Activated CD4-positive, CD25-positive, alpha-beta regulatory T cell treated with anti-CD3 and anti-CD28 coated beads, Interleukin-2, amount 50 U/mL, for 24 hours (primary cell): ENCODE results near the gene MRC2.

Experiments
- ATAC-seq, 2 donors: fragments of 150-1000 bp; cut with Tn5 transposase; one replicate each; pipeline ENCODE4 v1.10.0; 2021; ENCODE audit warnings: mild to moderate bottlenecking in 1 of 2, moderate library complexity in 1 of 2

Gene MRC2

GRCh38 chr17:62661337-62661736 lies 33.9 kb downstream of the MRC2 start:
- no peak for ATAC-seq

DNA sequence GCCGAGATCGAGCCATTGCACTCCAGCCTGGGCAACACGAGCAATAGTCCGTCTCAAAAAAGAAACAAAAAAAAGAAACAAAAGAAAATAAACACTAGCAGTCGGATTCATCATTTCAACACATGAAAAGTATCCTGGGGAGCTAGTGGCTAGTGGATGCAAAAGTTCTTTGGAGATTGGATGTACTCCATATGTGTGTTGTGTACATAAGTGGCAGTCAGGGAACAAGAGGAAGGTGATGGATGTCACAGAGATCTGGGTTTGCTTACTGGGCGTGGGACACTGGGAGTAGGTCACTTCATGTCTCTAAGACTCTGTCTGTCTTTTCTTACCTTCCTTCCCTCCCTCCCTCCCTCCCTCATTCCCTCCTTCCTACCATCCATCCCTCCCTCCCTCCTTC lies 35.4 kb downstream of the MRC2 start:
- ATAC-seq, result no peak

- ATAC-seq, result no peak
Measured at GRCh38 chr17:62663304-62663703, 35.8 kb downstream of the MRC2 start.

DNA sequence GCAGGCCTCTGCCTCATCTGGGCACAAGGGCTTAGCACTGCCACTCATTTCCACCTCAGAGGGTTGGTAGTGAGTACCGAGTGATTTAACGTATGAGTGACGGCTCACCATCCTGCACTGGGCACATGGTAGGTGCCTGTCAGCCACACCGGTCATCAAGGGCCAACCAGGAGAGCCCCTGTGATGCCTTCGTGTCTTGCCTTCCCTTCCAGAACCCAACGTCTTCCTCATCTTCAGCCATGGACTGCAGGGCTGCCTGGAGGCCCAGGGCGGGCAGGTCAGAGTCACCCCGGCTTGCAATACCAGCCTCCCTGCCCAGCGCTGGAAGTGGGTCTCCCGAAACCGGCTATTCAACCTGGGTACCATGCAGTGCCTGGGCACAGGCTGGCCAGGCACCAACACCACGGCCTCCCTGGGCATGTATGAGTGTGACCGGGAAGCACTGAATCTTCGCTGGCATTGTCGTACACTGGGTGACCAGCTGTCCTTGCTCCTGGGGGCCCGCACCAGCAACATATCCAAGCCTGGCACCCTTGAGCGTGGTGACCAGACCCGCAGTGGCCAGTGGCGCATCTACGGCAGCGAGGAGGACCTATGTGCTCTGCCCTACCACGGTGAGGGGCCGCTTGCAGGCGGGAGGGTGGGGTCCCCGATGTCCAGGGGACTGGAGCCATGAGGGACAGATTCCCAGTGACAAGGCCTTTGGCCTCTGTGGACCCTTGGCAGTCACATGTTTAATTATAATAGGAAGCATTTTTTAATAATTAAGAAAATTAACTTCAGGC lies 37.1 kb downstream of the MRC2 start:
- ATAC-seq, result no peak

DNA sequence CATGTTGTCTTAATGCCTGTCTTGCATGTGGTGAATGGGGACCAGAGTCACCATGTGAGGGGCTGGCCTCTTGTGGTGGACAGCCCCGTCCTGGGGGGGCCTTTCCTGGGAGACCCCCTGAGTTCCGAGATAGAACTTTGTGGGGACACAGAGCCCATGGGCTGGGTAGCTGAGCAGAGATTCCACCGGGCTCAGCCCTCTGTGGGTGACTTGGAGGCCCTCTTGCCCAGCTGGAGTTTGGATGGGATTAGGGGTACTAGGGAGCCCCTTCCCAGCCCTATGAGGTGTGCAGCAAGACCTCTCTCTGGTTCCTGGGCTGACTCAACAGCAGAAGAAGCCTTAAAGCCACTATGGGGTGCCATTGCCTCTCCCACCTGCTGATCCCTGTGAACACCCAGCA lies 38.1 kb downstream of the MRC2 start:
- no peak for ATAC-seq

DNA sequence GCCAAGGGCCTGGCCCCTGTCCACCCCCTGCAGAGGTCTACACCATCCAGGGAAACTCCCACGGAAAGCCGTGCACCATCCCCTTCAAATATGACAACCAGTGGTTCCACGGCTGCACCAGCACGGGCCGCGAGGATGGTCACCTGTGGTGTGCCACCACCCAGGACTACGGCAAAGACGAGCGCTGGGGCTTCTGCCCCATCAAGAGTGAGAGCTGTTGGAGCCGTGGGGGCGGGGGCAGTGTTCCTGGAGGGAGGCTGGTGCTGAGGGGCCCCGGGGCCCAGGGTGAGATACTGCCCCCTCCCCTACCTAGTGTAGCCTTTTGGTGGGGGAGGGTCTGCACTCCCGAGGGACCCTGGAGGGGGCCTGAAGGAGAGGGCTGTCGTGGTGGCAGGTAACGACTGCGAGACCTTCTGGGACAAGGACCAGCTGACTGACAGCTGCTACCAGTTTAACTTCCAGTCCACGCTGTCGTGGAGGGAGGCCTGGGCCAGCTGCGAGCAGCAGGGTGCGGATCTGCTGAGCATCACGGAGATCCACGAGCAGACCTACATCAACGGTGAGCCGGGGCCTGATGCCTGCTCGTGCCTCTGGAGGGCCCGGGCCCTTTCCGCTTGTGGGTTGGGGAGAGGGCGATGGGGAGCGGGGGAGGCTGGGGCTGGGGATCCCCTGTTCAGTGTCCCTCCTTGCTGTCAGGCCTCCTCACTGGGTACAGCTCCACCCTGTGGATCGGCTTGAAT lies 38.8 kb downstream of the MRC2 start:
- no peak for ATAC-seq

DNA sequence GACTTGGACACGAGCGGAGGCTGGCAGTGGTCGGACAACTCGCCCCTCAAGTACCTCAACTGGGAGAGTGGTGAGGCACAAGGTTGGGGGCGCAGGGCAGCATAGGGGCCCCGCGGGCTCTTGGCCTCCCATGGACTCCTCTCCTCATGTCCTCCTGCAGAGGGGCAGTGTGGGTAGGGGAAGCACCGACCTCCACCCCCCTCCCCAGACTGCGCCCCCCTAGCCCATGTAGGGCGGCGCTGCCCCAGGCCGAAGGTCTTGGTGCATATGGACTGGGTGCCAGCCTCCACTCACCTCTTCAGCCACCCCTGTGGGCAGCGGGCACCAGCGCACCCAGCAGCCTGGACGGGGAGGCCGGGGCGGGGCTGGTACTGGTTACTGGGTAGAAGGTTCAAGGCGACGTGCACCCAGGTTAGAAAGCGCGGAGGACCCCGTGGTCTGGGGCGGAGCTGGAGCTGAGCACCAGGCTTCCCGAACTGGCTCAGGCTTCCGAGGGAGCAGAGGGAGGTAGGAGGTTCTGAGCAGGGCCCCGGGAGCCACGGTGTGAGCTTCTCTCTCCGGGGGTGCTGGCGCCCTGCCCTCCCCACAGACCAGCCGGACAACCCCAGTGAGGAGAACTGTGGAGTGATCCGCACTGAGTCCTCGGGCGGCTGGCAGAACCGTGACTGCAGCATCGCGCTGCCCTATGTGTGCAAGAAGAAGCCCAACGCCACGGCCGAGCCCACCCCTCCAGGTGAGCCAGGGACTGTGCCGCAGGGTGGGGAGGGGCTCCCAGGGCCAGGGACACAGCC lies 39.5 kb downstream of the MRC2 start:
- no peak for ATAC-seq

DNA sequence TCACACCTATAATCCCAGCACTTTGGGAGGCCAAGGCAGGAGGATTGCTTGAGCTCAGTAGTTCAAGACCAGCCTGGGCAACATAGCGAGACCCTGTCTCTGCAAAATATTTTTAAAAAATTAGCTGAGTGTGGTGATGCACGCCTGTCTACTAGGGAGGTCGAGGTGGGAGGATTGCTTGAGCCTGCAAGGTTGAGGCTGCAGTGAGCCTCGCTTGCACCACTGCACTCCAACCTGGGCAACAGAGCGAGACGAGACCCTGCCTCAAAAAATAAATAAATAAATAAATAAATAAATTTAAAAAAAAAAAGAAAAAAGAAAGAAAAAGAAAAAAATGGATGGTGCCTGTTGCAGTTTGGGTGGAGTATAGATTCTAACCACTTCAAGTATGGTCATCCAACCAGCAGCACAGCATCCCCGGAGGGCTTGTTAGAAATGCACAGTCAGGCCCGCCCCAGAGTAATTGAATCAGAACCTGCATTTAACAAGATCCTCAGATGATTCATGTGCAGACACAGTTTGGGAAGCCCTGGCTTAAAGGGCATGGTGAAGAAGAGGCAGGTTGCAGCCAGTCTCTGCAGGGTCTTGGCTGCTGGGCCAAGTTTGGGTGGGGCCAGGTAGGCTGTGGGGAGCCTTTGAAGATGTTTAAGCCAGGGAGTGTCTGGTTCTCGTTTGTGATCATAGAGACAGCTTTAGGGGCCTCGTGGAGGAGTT lies 40.8 kb downstream of the MRC2 start:
- no peak for ATAC-seq

DNA sequence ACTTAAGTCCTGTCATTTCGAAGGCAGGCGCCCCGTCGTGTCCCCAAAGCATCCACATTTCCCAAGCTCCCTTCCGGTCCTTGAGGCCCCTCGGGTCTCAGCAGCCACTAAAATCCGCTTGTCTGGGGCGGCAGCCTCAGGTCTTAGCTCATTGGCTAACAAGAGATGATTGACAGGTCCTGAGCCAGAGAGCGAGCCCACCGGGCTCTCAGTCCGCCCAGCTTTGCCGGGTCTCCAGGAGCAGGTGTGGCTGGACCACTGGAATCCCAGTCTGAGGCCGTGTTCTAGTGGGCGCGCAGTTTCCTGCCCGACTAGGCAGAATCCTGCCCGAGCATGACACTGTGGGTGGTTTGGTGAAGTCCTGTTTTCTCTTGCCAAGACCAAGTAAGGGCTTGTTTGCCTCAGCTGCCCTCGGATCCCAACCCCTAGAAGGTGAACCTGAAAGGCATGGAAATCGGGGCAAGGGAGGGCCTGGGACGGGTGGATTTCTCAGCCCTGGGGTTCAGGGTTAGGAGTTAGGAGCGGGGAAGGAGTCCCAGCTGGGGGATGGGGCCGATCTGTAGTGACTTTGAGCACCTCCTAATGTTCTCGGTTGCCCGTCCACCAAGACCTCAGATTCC lies 42.8 kb downstream of the MRC2 start:
- ATAC-seq, result no peak

DNA sequence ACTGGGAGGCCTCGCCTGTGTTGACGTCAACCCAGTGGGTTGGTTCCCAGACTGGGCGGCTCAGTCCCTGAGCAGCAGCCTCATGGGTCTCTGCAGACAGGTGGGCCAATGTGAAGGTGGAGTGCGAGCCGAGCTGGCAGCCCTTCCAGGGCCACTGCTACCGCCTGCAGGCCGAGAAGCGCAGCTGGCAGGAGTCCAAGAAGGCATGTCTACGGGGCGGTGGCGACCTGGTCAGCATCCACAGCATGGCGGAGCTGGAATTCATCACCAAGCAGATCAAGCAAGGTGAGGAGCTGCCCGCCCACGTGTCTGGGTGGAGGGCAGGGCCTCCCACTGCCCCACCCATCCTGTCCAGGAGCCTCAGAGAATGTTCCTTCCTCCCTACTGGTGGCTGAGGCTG lies 44.1 kb downstream of the MRC2 start:
- no peak for ATAC-seq

DNA sequence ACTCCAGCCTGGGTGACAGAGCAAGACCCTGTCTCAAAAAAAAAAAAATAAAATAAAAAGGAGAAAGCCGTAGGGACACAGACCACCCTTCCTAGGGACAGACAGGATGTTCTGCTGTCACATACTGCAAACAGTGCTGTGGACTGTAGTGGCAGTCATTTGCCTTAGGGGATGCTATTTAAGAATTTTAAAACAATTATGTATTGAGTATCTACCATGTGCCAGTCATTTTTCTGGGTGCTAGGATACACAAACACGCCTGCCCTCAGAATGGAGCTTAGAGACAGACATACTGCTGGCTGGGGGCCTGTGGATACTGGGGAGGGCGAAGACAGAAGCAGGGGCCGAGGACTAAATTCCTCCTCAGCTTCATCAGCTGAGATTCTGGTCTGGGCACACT lies 45.5 kb downstream of the MRC2 start:
- ATAC-seq, result no peak

DNA sequence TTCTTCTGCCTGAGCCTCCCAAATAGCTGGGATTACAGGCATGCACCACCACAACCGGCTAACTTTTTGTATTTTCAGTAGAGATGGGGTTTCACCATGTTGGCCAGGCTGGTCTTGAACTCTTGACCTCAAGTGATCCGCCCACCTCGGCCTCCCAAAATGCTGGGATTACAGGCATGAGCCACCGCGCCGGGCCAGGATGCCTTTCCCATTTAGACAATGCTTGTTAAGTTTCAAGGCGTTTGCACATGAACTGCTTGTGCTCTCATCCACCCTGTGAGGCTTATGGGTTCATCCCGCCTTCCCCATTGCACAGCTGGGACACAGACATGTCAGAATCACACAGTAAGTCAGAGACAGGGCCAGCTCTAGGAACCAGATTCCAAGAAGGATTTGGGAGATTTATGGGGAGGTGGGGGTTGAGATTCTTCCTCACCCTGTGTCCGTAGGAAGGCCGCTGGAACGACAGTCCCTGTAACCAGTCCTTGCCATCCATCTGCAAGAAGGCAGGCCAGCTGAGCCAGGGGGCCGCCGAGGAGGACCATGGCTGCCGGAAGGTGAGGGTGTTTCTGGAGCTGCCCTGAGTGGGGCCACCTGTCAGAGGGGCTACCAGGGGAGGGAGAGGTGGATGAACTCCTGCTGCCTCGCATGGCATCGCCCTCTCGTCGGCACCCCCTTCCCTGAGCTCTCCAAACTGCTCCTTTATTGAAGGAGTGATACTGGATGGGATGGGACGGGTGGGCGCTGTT lies 46.3 kb downstream of the MRC2 start:
- ATAC-seq, result no peak

- ATAC-seq, result no peak
Measured at GRCh38 chr17:62674363-62674739, 46.9 kb downstream of the MRC2 start.

GRCh38 chr17:62674841-62675240 lies 47.4 kb downstream of the MRC2 start:
- ATAC-seq, result no peak

DNA sequence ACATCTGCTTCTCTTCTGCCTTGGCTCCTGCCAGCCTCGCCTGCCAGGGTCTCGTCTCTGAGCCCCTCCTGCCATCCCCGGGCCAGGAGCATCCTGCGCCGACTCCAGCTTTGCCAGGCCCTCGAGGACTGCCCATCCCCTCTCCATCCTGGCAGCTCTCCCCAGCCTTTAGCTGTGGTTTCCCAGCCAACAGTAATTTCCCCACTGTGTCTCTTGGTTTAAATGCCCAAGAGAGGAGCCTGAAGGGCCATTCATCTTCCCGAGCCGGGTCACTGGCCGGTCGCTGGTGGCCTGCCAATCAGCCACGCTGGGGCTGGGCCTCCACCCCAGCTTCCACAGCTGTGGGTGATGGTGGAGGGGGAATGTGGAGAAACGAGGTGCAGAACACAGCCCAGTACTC lies 47.8 kb downstream of the MRC2 start:
- no peak for ATAC-seq

- ATAC-seq, result no peak
Measured at GRCh38 chr17:62675701-62676100, 48.2 kb downstream of the MRC2 start.

GRCh38 chr17:62676231-62676943 lies 48.9 kb downstream of the MRC2 start:
- no peak for ATAC-seq

GRCh38 chr17:62676952-62677596 lies 49.6 kb downstream of the MRC2 start:
- no peak for ATAC-seq

DNA sequence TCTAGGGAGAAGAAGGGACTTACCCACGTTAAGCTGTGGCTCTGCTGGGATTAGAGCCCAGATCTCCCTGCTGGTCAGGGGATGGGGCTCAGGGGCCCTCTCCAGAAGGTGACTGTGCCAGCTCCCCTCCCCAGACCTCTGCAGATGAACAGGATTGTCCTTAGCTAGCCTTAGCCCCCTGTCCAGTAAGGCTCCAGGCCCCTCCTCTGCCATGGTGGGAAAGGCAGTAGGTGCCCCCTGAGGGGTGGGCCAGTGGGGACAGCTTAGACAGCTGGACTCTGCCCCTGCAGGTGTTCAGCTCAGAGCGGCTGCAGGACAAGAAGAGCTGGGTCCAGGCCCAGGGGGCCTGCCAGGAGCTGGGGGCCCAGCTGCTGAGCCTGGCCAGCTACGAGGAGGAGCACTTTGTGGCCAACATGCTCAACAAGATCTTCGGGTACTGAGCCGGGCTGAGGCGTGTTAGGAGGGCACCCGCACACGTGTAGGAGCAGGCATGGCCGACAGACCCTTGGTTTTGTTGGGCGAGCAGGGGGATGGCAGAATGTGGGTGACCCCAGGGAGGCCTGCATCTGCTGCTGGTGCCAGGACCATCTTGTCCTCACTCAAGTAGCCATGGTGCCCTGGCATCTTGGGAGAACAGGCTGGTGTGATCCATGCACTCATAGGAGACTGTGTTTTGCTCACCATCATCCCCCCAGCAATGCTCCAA lies 50.9 kb downstream of the MRC2 start:
- no peak for ATAC-seq

DNA sequence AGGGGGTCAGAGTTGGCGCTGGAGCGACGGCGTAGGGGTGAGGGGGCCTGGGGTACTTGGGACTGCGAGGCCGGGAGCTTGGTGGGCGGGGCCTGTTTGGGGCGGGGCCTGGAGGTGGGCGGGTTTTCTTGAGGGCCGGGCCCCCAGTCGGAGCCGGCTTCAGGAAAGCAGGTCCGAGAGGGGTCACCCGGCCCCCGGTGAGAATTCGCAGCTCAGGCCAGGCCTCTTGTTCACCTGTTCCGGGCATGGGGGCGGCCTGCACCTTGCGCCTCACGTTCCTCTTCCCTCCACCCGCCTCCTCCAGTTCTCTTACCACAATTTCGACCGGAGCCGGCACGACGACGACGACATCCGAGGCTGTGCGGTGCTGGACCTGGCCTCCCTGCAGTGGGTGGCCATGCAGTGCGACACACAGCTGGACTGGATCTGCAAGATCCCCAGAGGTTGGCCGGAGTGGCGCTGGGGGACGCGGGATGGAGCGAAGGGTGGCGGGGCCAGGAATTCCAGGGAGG lies 52.5 kb downstream of the MRC2 start:
- ATAC-seq, result no peak
